Activated CD4-positive, alpha-beta memory T cell treated with anti-CD3 and anti-CD28 coated beads for 36 hours (primary cell): ENCODE measurements around the gene TIMP1. TPM values are rescaled to one million over a fixed set of nuclear protein-coding genes. Genes with fewer than 3 reads are reported as not detected.

Experiments used
- CTCF ChIA-PET: fragments of 350-600 bp; sonication (Branson Sonifier 250); formaldehyde crosslinking; loops from one replicate; lab custom pipeline; 2021; ENCODE audit warnings: antibody characterized with exemption, inconsistent platforms; lab: Charles Lee
- POLR2A ChIA-PET: fragments of 350-600 bp; sonication (Branson Sonifier 250); formaldehyde crosslinking; loops from one replicate; lab custom pipeline; 2021; ENCODE audit warnings: antibody characterized with exemption; lab: Charles Lee
- DNase-seq: peaks from one replicate; pipeline ENCODE4 v3.0.0-alpha.2; 2020
- H3K27ac Mint-ChIP-seq: one replicate; pipeline ENCODE4 v1.8.0; 2021; ENCODE audit warnings: mixed read lengths
- H3K27me3 Mint-ChIP-seq: one replicate; pipeline ENCODE4 v1.8.0; 2021; ENCODE audit warnings: mixed read lengths
- H3K36me3 Mint-ChIP-seq: one replicate; pipeline ENCODE4 v1.8.0; 2021; ENCODE audit warnings: mixed read lengths
- H3K4me1 Mint-ChIP-seq: one replicate; pipeline ENCODE4 v1.8.0; 2021; ENCODE audit warnings: low read depth, mixed read lengths
- H3K4me3 Mint-ChIP-seq: one replicate; pipeline ENCODE4 v1.8.0; 2021; ENCODE audit warnings: mild to moderate bottlenecking, mixed read lengths
- H3K9me3 Mint-ChIP-seq: one replicate; pipeline ENCODE4 v1.8.0; 2021; ENCODE audit warnings: mixed read lengths
- intact Hi-C: fragments of 100-400 bp; cut with micrococcal nuclease; formaldehyde crosslinking; loops from one replicate; pipeline ENCODE4 v1.15.1; 2023
- microRNA-seq: library from miRNA; unstranded; fragments of <30 nt; microRNA quantifications from one replicate; pipeline ENCODE4 v1.2.0, GENCODE V29; 2022; ENCODE audit warnings: borderline number of aligned reads, borderline microRNAs expressed, borderline replicate concordance
- total RNA-seq, 2 experiments: library from RNA; stranded (reverse); gene quantifications; one replicate each; pipeline ENCODE4 v1.2.3, GENCODE V29; 2021

Gene TIMP1
- total RNA-seq, 2 experiments from 2014 or later: 85.6 to 92.8 TPM

DNA sequence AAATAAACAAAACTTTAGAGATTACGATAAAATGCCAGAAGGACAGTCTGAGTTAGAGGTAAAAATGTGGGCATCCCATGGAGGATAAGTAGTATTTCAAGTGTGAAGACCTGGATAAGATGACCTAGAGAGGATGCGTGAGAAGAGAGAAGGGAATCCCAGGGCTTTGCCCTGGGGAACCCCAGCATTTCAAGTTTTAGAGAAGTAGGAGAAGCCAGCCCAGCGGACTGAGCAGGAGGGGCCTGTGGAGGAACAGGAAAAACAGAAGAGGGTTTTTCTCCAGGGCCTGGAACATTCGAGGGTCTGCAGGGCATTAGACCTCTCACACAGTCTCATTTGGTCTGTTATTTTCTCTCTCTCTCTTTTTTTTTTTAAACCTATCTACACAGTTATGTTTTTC is 50.4 kb downstream of the TIMP1 start:
- peaks cover 12% of the 10 kb centered on the region for H3K36me3 Mint-ChIP-seq
- peaks cover 24% of the 10 kb centered on the region for H3K4me1 Mint-ChIP-seq
- intact Hi-C loops: no loop called here
- H3K27ac Mint-ChIP-seq: no peak overlapping the region
- no peaks in the 10 kb centered on the region for H3K9me3 Mint-ChIP-seq
- DNase-seq: no peak
- H3K4me3 Mint-ChIP-seq: no peak overlapping the region
- no peaks in the 10 kb centered on the region for H3K27me3 Mint-ChIP-seq
- POLR2A ChIA-PET: no interaction called here
- CTCF ChIA-PET: no interaction called here

DNA sequence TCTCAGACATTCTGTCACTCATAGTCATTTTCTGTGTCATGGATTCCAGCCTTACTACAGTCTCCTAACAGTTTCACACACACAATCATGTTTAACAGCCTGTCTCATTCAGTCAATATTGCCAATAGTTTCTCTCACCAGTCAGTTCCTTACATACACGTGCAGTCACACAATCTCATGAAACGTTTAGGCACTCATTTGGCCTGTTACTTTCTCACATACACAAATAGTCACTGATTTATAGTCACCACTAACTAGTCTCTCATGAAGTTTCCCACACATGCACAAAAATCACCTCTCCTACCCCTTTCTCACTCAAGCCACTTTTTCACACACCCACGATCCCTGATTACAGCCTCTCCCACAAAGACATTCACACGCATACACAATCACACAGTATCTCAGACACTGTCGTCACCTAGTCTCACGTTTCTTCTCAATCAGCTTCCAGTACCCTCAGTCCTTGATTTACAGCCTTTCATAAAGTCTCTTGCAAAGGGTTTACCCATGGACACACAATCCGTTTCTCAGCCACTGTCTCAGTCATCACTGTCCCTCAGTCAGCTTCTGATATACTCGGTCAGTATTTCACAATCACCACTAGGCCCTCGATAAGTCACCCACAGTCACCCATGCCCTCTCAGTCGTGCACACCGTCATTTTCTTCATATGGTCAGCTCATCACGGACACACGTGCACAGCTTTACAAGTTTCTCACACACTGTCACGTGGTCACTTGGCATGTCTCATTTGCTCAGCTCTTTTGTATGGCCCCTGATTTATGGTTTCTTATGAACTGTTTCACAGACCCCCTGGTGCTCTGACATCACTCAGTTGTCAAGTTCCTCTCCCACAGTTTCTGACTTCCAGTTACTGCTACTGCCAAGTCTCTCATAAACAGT is 51.7 kb downstream of the TIMP1 start:
- DNase-seq: no peak
- intact Hi-C loops: no loop called here
- POLR2A ChIA-PET: no interaction called here
- CTCF ChIA-PET: no interaction called here
- no peaks in the 10 kb centered on the region for H3K27me3 Mint-ChIP-seq
- peaks cover 23% of the 10 kb centered on the region for H3K4me1 Mint-ChIP-seq
- no peak overlapping the region for H3K27ac Mint-ChIP-seq
- H3K4me3 Mint-ChIP-seq: no peak overlapping the region
- peaks cover 23% of the 10 kb centered on the region for H3K36me3 Mint-ChIP-seq
- no peaks in the 10 kb centered on the region for H3K9me3 Mint-ChIP-seq

DNA sequence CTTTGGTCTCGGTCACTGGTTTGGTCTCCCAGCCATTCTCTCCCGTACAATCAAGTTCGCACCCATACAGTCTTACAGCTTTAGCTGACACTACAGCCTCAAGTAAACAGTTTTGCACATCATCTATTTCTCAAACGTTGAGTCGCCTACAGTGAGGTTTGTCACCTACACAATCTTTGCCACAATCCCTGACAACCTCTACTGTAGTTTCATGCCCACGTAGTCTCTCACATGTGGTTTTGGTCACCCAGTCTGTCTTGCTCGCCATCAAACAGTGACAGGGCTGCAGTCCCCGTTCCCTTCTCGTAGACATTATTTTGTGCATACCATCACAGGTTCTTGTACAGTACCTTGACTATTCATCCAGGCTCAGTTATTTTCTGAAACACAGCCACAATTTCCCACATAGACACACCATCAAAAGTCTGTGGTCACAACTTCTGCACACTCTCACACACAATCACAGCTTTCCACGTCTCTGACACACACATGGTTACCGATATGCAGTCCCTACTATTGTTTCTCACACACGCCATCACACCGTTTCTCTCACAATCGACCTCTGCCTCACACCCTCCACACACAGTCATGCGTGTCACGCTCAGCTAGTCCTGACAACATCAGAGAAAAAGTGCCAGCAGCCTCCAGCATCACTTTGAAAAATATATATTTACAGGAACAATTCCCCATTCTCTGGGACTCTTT is 52.8 kb downstream of the TIMP1 start:
- H3K36me3 Mint-ChIP-seq: peaks cover 31% of the 10 kb centered on the region

More for the DNA sequence above, 52.8 kb downstream of the TIMP1 start:
- H3K27me3 Mint-ChIP-seq: no peaks in the 10 kb centered on the region
- H3K4me3 Mint-ChIP-seq: no peak overlapping the region
- ChIA-PET POLR2A (no interaction called here), CTCF (no interaction called here)
- H3K27ac Mint-ChIP-seq: no peak overlapping the region
- intact Hi-C loops: no loop called here
- peaks cover 17% of the 10 kb centered on the region for H3K4me1 Mint-ChIP-seq
- no peaks in the 10 kb centered on the region for H3K9me3 Mint-ChIP-seq
- DNase-seq: peak; percentile 50

Small RNAs within 50 kb of the gene (microRNA-seq; reads per million reads assigned to microRNA genes)
- gene MIR4769: not detected

Other genes starting within 250 kb of the TIMP1 start
- gene ZNF157, start 211.9 kb upstream of the TIMP1 start, total RNA-seq: under 1 TPM; 0.50 to 0.53 TPM
- 1 to 10 TPM; 8.4 to 8.7 TPM for gene ZNF41, start 99.2 kb upstream of the TIMP1 start, total RNA-seq
- 10 to 100 TPM; 66.4 to 68.6 TPM for gene ARAF, start 21.2 kb upstream of the TIMP1 start, total RNA-seq
- gene SYN1, start 37.4 kb downstream of the TIMP1 start, total RNA-seq: 1 to 10 TPM in 1 of 2 experiments, under 1 TPM in 1; 0.83 to 1.3 TPM
- gene CFP, start 47.5 kb downstream of the TIMP1 start, total RNA-seq: 1 to 10 TPM; 3.4 to 4.4 TPM
- gene ELK1, start 68.1 kb downstream of the TIMP1 start, total RNA-seq: 10 to 100 TPM; 93.6 to 95.3 TPM
- gene UXT, start 76.7 kb downstream of the TIMP1 start, total RNA-seq: 100 to 1,000 TPM; 198 to 210 TPM